Putamen (tissue), 1 donor: ENCODE measurements around the gene PCGF2.
"Not testable (repeated sequence)": the region's sequence is repeated elsewhere in the genome, so short reads cannot be mapped to it uniquely, and the experiment has no call there.

Experiments used
- DNase-seq: peaks from one replicate; pipeline ENCODE4 v3.0.0-alpha.2; 2016; ENCODE audit warnings: low spot score

The PCGF2 gene

GRCh38 chr17:38748149-38748891 lies at the start of gene PCGF2:
PCGF2 (minus strand) TSS chr17:38748336; CDS start chr17:38740402, 7,934 bp downstream.
- DNase-seq = peak; percentile 76

- no peak for DNase-seq
These were observed 49.7 kb upstream of the PCGF2 start for GRCh38 chr17:38797828-38798227.

- no peak for DNase-seq
These were observed 49.0 kb upstream of the PCGF2 start for GRCh38 chr17:38797158-38797490.

- DNase-seq = no peak
These were observed 48.5 kb upstream of the PCGF2 start for GRCh38 chr17:38796451-38797157.

- DNase-seq = no peak
These were observed 46.1 kb upstream of the PCGF2 start for GRCh38 chr17:38794221-38794620.

GRCh38 chr17:38791162-38791561 lies 43.0 kb upstream of the PCGF2 start:
- DNase-seq = no peak

GRCh38 chr17:38790148-38790707 lies 42.1 kb upstream of the PCGF2 start:
- DNase-seq = not testable (repeated sequence)

GRCh38 chr17:38789185-38789584 lies 41.0 kb upstream of the PCGF2 start:
- DNase-seq = no peak

GRCh38 chr17:38787999-38788398 lies 39.9 kb upstream of the PCGF2 start:
- DNase-seq = not testable (repeated sequence)

GRCh38 chr17:38786372-38786771 lies 38.2 kb upstream of the PCGF2 start:
- DNase-seq = no peak

GRCh38 chr17:38783227-38783626 lies 35.1 kb upstream of the PCGF2 start:
- DNase-seq = no peak

GRCh38 chr17:38779965-38780752 lies 32.0 kb upstream of the PCGF2 start:
- no peak for DNase-seq

- DNase-seq = no peak
These were observed 29.6 kb upstream of the PCGF2 start for GRCh38 chr17:38777641-38778250.

GRCh38 chr17:38773258-38773657 lies 25.1 kb upstream of the PCGF2 start:
- DNase-seq = no peak

GRCh38 chr17:38768417-38768816 lies 20.3 kb upstream of the PCGF2 start:
- no peak for DNase-seq

GRCh38 chr17:38766341-38766740 lies 18.2 kb upstream of the PCGF2 start:
- DNase-seq = no peak

GRCh38 chr17:38762231-38762630 lies 14.1 kb upstream of the PCGF2 start:
- DNase-seq = no peak

- DNase-seq = no peak
These were observed 13.5 kb upstream of the PCGF2 start for GRCh38 chr17:38761612-38762011.

GRCh38 chr17:38753071-38753506 lies 5.0 kb upstream of the PCGF2 start:
- DNase-seq = no peak

GRCh38 chr17:38752308-38753070 lies 4.4 kb upstream of the PCGF2 start, which contains the start of gene PSMB3:
PSMB3 (plus strand) TSS chr17:38752741; CDS start chr17:38752827, 86 bp downstream.
- DNase-seq = peak; percentile 99

- DNase-seq = peak; percentile 87
These were observed 3.7 kb upstream of the PCGF2 start for GRCh38 chr17:38751808-38752307.
